Uterus (tissue), 2 donors: ENCODE data around the gene SCN5A.

Experiments used
- CTCF ChIP-seq, 4 experiments: fragments of 200-600 bp in 2 of 4; fragments of 450-650 bp in 2 of 4; sonication (generic) in 2 of 4; IDR thresholded peaks; one replicate each; pipeline ENCODE4 v1.5.1; 2016 to 2019; ENCODE audit warnings: antibody characterized with exemption in 4 of 4, mild to moderate bottlenecking in 2 of 4, moderate library complexity in 1 of 4
- POLR2A ChIP-seq, 2 donors: fragments of 450-650 bp; IDR thresholded peaks; one replicate each; pipeline ENCODE4 v1.6.1; 2016; ENCODE audit warnings: antibody characterized with exemption in 2 of 2, mild to moderate bottlenecking in 1 of 2, moderate library complexity in 1 of 2

DNA sequence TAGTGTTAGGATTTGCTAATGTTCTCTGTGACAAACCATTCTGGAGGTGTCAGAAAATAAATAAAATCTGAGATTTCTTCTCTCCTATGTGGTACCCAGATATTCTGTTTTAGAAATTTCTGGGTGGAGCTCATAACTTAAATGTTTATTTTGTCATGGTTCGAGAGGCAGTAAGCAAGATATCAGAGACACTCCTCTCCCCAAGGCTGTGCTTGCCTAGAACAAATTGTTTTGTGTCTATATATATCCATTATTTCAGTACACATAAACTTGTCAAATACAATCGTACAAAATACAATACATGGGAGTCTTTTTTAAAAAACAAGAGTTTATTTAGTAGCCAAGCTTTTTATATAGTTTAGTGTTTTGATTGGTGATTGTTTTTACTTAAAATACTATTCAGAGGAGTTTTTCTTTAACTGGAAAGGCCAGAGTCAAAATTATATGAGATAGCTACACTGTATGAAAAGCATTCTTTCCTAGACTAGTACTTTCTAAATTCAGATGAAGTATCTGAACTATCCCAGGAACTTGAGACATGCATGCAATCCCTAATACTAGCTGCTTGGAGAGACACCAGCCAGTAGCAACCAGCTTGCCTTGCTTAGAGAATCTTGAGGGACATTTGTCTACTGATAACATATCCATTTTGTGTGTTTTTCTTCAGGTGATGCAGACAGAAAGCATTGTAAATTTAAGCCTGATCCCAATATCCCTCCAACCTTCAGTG lies 148.6 kb downstream of the SCN5A start:
- no peak for TF ChIP-seq CTCF (IDR thresholded peaks at IDR 0.05)
- TF ChIP-seq POLR2A (IDR thresholded peaks at IDR 0.05): no peak
